Cardiac muscle cell (in vitro differentiated cells and primary cell): ENCODE data around the gene C16orf82. TPM values are rescaled to one million over a fixed set of nuclear protein-coding genes. Genes with fewer than 3 reads are reported as not detected.

Experiments used
- DNase-seq, 2 donors: peaks; one replicate each; pipeline versions ENCODE4 v3.0.0 to v3.0.0-alpha.2; 2010 to 2017; ENCODE audit warnings: low read depth in 1 of 2, low spot score in 1 of 2
- H3K27ac ChIP-seq: fragments of 200-600 bp; sonication (generic); 2 replicates; pipeline ENCODE4 v1.5.1; 2016
- H3K27me3 ChIP-seq: fragments of 200-600 bp; sonication (generic); 2 replicates; pipeline ENCODE4 v1.6.0; 2016; ENCODE audit warnings: control low read depth
- H3K36me3 ChIP-seq: fragments of 200-600 bp; sonication (generic); 2 replicates; pipeline ENCODE4 v1.5.1; 2016; ENCODE audit warnings: control low read depth
- H3K4me1 ChIP-seq: fragments of 200-600 bp; sonication (generic); 2 replicates; pipeline ENCODE4 v1.8.1; 2017; ENCODE audit warnings: low read depth, mild to moderate bottlenecking, mixed run types
- H3K4me3 ChIP-seq: fragments of 200-600 bp; sonication (generic); 2 replicates; pipeline ENCODE4 v1.5.1; 2016; ENCODE audit warnings: mild to moderate bottlenecking
- H3K9me3 ChIP-seq: fragments of 200-600 bp; sonication (generic); 2 replicates; pipeline ENCODE4 v1.5.1; 2017; ENCODE audit warnings: low read depth, mild to moderate bottlenecking, control low read depth
- polyA plus RNA-seq: library from polyadenylated mRNA; unstranded; fragments of >200 nt; fragmentation: Nextera tagmentation; extraction: Ambion mirVana; gene quantifications from 2 replicates; pipeline ENCODE4 v1.2.1, GENCODE V29; 2016
- total RNA-seq: library from RNA; depleted of rRNA; stranded (reverse); fragments of >200 nt; gene quantifications from 2 replicates; pipeline ENCODE4 v1.2.3, GENCODE V29; 2016
- TF ChIP-seq, protein P1 (sequence below): IDR thresholded peaks from 2 replicates; pipeline ENCODE4 v1.5.1; 2012; ENCODE audit warnings: low read depth, mild to moderate bottlenecking, low read length

Gene C16orf82
- total and polyA plus RNA-seq, 2 experiments from 2014 or later: not detected

DNA sequence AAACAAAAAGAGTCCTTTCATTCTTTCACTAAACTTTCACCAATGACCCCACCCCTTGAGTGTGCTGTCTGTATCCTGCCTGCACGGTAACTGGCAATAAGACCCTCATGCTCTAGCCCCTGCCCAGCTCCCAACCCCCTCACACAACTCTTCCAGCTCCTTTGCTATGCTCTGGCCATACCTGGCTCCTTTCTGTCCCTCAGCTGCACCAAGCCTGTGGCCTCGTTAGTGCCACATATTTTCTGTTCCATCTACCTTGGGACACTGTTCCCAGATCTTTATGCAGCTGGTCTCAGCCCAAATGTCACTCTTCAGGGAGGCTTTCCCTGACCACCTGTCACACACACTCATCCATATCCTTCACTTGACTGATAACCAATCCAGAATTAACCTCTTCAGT, 47.3 kb downstream of the C16orf82 start:
- TF ChIP-seq, protein P1, sequence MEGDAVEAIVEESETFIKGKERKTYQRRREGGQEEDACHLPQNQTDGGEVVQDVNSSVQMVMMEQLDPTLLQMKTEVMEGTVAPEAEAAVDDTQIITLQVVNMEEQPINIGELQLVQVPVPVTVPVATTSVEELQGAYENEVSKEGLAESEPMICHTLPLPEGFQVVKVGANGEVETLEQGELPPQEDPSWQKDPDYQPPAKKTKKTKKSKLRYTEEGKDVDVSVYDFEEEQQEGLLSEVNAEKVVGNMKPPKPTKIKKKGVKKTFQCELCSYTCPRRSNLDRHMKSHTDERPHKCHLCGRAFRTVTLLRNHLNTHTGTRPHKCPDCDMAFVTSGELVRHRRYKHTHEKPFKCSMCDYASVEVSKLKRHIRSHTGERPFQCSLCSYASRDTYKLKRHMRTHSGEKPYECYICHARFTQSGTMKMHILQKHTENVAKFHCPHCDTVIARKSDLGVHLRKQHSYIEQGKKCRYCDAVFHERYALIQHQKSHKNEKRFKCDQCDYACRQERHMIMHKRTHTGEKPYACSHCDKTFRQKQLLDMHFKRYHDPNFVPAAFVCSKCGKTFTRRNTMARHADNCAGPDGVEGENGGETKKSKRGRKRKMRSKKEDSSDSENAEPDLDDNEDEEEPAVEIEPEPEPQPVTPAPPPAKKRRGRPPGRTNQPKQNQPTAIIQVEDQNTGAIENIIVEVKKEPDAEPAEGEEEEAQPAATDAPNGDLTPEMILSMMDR: no peak
- Histone ChIP-seq H3K27me3 (peaks cover 2% of the 10 kb centered on the region), H3K4me3 (no peak overlapping the region), H3K9me3 (no peaks in the 10 kb centered on the region), H3K27ac (no peak overlapping the region), H3K4me1 (no peaks in the 10 kb centered on the region), H3K36me3 (no peaks in the 10 kb centered on the region)
- no peak for DNase-seq

DNA sequence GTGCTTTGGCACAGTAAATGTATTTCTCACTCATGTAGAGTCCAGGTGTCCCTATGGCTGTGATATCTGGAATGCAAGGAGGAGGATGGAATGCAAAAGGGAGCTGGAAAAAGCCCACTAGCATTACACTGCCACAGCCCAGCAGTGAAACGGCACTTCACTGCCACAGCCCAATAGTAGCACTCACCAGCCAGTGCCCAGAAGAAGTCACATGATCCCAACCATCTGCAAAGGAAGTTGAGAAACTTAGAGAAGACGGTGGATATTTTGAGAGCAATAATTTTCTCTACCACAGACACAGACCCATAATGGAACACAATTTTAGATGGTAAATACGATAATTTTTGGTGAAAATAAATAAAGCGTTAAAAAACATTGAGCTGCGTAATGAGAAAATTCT, 51.8 kb downstream of the C16orf82 start:
- DNase-seq: no peak
- TF ChIP-seq, protein P1: no peak
- Histone ChIP-seq H3K4me3 (no peak overlapping the region), H3K9me3 (no peaks in the 10 kb centered on the region), H3K27ac (no peak overlapping the region), H3K36me3 (no peaks in the 10 kb centered on the region), H3K4me1 (no peaks in the 10 kb centered on the region), H3K27me3 (no peaks in the 10 kb centered on the region)

Other genes starting within 250 kb of the C16orf82 start
- gene KDM8, start 136.6 kb downstream of the C16orf82 start, total RNA-seq: 5.7 and 8.5 TPM in 2 replicates
- gene KDM8, start 136.6 kb downstream of the C16orf82 start, polyA plus RNA-seq: 10.5 TPM in 2 replicates
- 14.2 and 28.2 TPM in 2 replicates for gene NSMCE1, start 201.8 kb downstream of the C16orf82 start, total RNA-seq
- gene NSMCE1, start 201.8 kb downstream of the C16orf82 start, polyA plus RNA-seq: 23.4 and 65.8 TPM in 2 replicates
- 30.9 and 66.1 TPM in 2 replicates for gene IL4R, start 247.0 kb downstream of the C16orf82 start, total RNA-seq
- gene IL4R, start 247.0 kb downstream of the C16orf82 start, polyA plus RNA-seq: 38.1 and 69.1 TPM in 2 replicates